Keratinocyte (primary cell): ENCODE data around the gene PNPLA2. TPM values are rescaled to one million over a fixed set of nuclear protein-coding genes. Genes with fewer than 3 reads are reported as not detected.

Experiments
- DNase-seq: peaks from one replicate; pipeline ENCODE4 v3.0.0-alpha.2; 2011; ENCODE audit warnings: low read depth, missing footprints, low spot score
- FAIRE-seq: peaks from 2 replicates; lab custom pipeline; 2011; peaks lifted over from hg19 to GRCh38; lab: Jason Lieb, UNC
- H2AFZ ChIP-seq: 2 replicates; pipeline ENCODE4 v1.6.0; 2012; ENCODE audit warnings: low read length, control low read depth, inconsistent platforms; ENCODE audit not compliant: control insufficient read depth
- H3K27ac ChIP-seq: 2 replicates; pipeline ENCODE4 v1.5.1; 2011; ENCODE audit warnings: low read length; ENCODE audit not compliant: control insufficient read depth, insufficient read depth
- H3K27me3 ChIP-seq: 3 replicates; pipeline ENCODE4 v1.6.0; 2011; ENCODE audit warnings: low read length; ENCODE audit not compliant: control insufficient read depth, insufficient read depth; ENCODE audit errors: extremely low read depth
- H3K36me3 ChIP-seq, 2 experiments: 2 replicates in 1 of 2; 3 replicates in 1 of 2; pipeline ENCODE4 v1.5.1; 2011; ENCODE audit warnings: low read length in 2 of 2, mild to moderate bottlenecking in 1 of 2; ENCODE audit not compliant: control insufficient read depth in 2 of 2, insufficient read depth in 2 of 2; ENCODE audit errors: extremely low read depth in 1 of 2
- H3K4me1 ChIP-seq: 3 replicates; pipeline ENCODE4 v1.5.1; 2011; ENCODE audit warnings: low read length; ENCODE audit not compliant: control insufficient read depth, insufficient read depth; ENCODE audit errors: extremely low read depth
- H3K4me2 ChIP-seq: 3 replicates; pipeline ENCODE4 v1.6.0; 2011; ENCODE audit warnings: low read depth, low read length; ENCODE audit not compliant: control insufficient read depth, insufficient read depth; ENCODE audit errors: extremely low read depth
- H3K4me3 ChIP-seq, 3 experiments: fragments of 200-600 bp in 1 of 3; sonication (generic) in 1 of 3; 2 replicates in 2 of 3; 3 replicates in 1 of 3; pipeline ENCODE4 v1.5.1; 2011 to 2016; ENCODE audit warnings: low read length in 3 of 3, mild to moderate bottlenecking in 3 of 3, control low read depth in 2 of 3, inconsistent platforms in 1 of 3, low read depth in 1 of 3, mixed read lengths in 1 of 3, mixed run types in 1 of 3, moderate library complexity in 1 of 3; ENCODE audit not compliant: control insufficient read depth in 2 of 3, insufficient read depth in 2 of 3; ENCODE audit errors: extremely low read depth in 1 of 3
- H3K79me2 ChIP-seq: 2 replicates; pipeline ENCODE4 v1.6.0; 2012; ENCODE audit warnings: low read length; ENCODE audit not compliant: control insufficient read depth, insufficient read depth
- H3K9ac ChIP-seq: 3 replicates; pipeline ENCODE4 v1.6.0; 2011; ENCODE audit warnings: low read length; ENCODE audit not compliant: control insufficient read depth, insufficient read depth; ENCODE audit errors: extremely low read depth
- H3K9me1 ChIP-seq: 3 replicates; pipeline ENCODE4 v1.6.0; 2011; ENCODE audit warnings: low read length; ENCODE audit not compliant: control insufficient read depth, insufficient read depth; ENCODE audit errors: extremely low read depth
- H3K9me3 ChIP-seq: 2 replicates; pipeline ENCODE4 v1.5.1; 2012; ENCODE audit warnings: low read depth, low read length; ENCODE audit not compliant: control insufficient read depth
- H4K20me1 ChIP-seq: 3 replicates; pipeline ENCODE4 v1.6.0; 2011; ENCODE audit warnings: low read length; ENCODE audit not compliant: control insufficient read depth, insufficient read depth; ENCODE audit errors: extremely low read depth
- CTCF ChIP-seq, 3 experiments: IDR thresholded peaks in 1 of 3; conservative IDR thresholded peaks in 1 of 3; optimal IDR thresholded peaks in 1 of 3; 2 replicates in 2 of 3; 3 replicates in 1 of 3; pipeline versions ENCODE3 to v1.5.1; 2011; ENCODE audit warnings: low read length in 3 of 3, mild to moderate bottlenecking in 3 of 3, moderate library complexity in 2 of 3, control low read depth in 1 of 3, inconsistent platforms in 1 of 3; ENCODE audit not compliant: insufficient read depth in 2 of 3; ENCODE audit errors: extremely low read depth in 1 of 3
- EZH2 ChIP-seq: IDR thresholded peaks from one replicate; pipeline ENCODE4 v1.6.1; 2012; ENCODE audit warnings: inconsistent platforms, mild to moderate bottlenecking, low read length, moderate library complexity
- dilution Hi-C: fragments of 300-500 bp; cut with MboI; formaldehyde crosslinking; loops from one replicate; pipeline ENCODE4 v1.7.0; 2020; ENCODE audit warnings: low sequenced_read_pairs; ENCODE audit not compliant: extremely low pct_ligation_motif_present
- polyA plus RNA-seq, 5 experiments: library from polyadenylated mRNA; depleted of rRNA in 3 of 5; stranded (reverse) in 3 of 5; stranded (forward) in 1 of 5; unstranded in 1 of 5; fragments of >200 nt; gene quantifications; 1 replicate in 1 of 5; 2 replicates in 3 of 5; 3 replicates in 1 of 5; pipeline versions ENCODE4 v1.2.1 to v1.2.3, GENCODE V29; 2011 to 2012; ENCODE audit warnings: missing spikeins in 2 of 5, low read depth in 1 of 5, low replicate concordance in 1 of 5

Gene PNPLA2
- polyA plus RNA-seq, 1 donor (not counting 4 experiments of a cell fraction or from before 2014, with no cell fraction given), result 5.3 TPM

DNA sequence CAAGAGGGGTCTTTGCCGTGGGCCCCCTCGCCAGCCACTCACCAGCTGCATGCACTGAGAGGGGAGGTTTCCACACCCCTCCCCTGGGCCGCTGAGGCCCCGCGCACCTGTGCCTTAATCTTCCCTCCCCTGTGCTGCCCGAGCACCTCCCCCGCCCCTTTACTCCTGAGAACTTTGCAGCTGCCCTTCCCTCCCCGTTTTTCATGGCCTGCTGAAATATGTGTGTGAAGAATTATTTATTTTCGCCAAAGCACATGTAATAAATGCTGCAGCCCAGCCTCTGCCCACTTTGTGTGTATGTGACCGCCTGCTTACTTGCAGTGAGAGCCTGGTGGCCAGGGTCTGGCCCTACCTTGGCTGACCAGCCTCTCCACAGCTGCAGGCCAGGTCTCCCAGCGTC, 6.2 kb downstream of the PNPLA2 start:
- H3K79me2 ChIP-seq, result peaks cover 6% of the 10 kb centered on the region
- TF ChIP-seq EZH2, result no peak
- H4K20me1 ChIP-seq, result no peaks in the 10 kb centered on the region
- H3K9me3 ChIP-seq, result no peaks in the 10 kb centered on the region
- H2AFZ ChIP-seq, result no peak overlapping the region
- no peak overlapping the region for H3K4me2 ChIP-seq
- no peak overlapping the region for H3K27ac ChIP-seq
- dilution Hi-C loops, result no loop called here
- FAIRE-seq, result no peak
- H3K27me3 ChIP-seq, result peaks cover 37% of the 10 kb centered on the region
- H3K9ac ChIP-seq, result no peak overlapping the region
- peaks cover 7% of the 10 kb centered on the region for H3K9me1 ChIP-seq
- DNase-seq, result no peak
- peaks cover 29% of the 10 kb centered on the region for H3K4me1 ChIP-seq
- peaks cover 0 to 8% of the 10 kb centered on the region in 2 experiments for H3K36me3 ChIP-seq
- H3K4me3 ChIP-seq, result no peak overlapping the region

DNA sequence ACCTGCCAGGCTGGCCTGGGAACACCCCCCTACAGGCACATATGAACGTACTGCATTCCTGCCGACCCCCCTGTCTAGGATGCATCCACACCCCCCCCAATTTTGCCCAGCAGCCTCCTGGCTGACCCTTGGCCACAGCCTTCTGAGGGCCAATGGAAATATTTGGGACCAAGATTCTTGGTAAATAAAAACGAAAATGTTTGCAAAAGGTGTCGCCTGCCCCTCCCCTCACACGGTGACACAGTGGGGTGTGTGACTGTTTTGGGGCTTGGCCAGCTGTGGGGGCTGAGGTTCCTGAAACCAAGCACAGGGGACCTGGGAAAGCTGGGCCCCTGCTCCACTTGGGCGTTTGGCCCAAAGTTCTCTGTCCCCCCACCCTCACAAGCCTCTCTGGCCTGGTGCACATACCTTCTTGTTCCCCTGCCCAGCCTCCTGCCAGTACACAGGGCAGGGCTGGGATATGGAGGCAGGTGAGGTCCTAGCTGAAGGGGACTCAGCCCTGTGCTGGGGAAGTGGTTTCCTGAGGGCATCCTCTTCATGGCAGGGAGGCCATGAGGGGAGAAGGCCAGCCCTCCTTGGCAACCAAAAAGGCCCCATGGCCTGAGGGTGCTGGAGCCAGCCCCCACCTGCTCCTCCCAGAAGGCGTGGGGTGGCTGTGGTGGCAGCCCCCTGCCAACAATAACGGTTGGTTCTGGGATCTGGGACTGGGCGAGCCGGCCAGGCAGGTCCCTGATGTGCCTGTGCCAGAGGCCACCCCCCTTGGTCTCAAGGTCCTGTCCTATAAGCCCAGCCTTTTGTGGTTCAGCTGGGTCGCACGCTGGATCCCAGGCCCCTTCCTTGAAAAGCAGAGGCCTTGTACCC, 6.9 kb downstream of the PNPLA2 start:
- dilution Hi-C loops, result no loop called here
- DNase-seq, result no peak
- Histone ChIP-seq H3K36me3 (peaks cover 0 to 8% of the 10 kb centered on the region in 2 experiments), H3K9me3 (no peaks in the 10 kb centered on the region), H3K79me2 (peaks cover 6% of the 10 kb centered on the region), H3K27ac (no peak overlapping the region), H4K20me1 (no peaks in the 10 kb centered on the region), H3K4me3 (no peak overlapping the region), H3K9ac (no peak overlapping the region), H3K9me1 (peaks cover 7% of the 10 kb centered on the region), H3K4me1 (peaks cover 30% of the 10 kb centered on the region), H2AFZ (no peak overlapping the region), H3K4me2 (no peak overlapping the region), H3K27me3 (peaks cover 43% of the 10 kb centered on the region)
- FAIRE-seq, result no peak
- TF ChIP-seq EZH2 (no peak), CTCF (optimal IDR thresholded peaks at IDR 0.05 in 1 of 3, IDR thresholded peaks at IDR 0.05 in 1 of 3, conservative IDR thresholded peaks at IDR 0.05 in 1 of 3; ENCODE audit: extremely low read depth in 1 of 3, insufficient read depth in 2 of 3, low read length in 3 of 3) (no peak)
